ENCODE results near the gene CNN3. TPM values are rescaled to one million over a fixed set of nuclear protein-coding genes. Genes with fewer than 3 reads are reported as not detected.

The CNN3 gene
- total RNA-seq, 1 experiment from 2014 or later: 260 TPM

GRCh38 chr1:94899756-94900155 is 27.2 kb downstream of the CNN3 start:
- H3K27me3 ChIP-seq (replicated peaks; ENCODE audit: insufficient read depth, low read depth, low read length, poor library complexity): no peaks in the 10 kb centered on the region
- H3K4me1 ChIP-seq (ENCODE audit: insufficient read depth, low read length, poor library complexity, severe bottlenecking): peaks cover 19% of the 10 kb centered on the region
- POLR2A ChIA-PET (ENCODE audit: low non-redundant PET): no interaction called here
- CTCF ChIA-PET: no interaction called here
- no TSS peak for BruUV-seq (replicated peaks)
- intact Hi-C loops (cut with micrococcal nuclease; ENCODE audit: unreplicated experiment): no loop called here
- no peaks in the 10 kb centered on the region for H3K9me3 ChIP-seq (ENCODE audit: low read depth, low read length, poor library complexity, severe bottlenecking)
- H3K36me3 ChIP-seq (ENCODE audit: insufficient read depth, low read length, poor library complexity, severe bottlenecking): peaks cover 63% of the 10 kb centered on the region
- H3K4me3 ChIP-seq (ENCODE audit: low read depth, low read length, poor library complexity, severe bottlenecking): no peak overlapping the region
- no peak for DNase-seq (ENCODE audit: low spot score)
- no peak for TF ChIP-seq EZH2 (IDR thresholded peaks at IDR 0.05; ENCODE audit: borderline replicate concordance, low read depth, low read length, poor library complexity, severe bottlenecking)
- no peak for TF ChIP-seq CTCF (conservative IDR thresholded peaks at IDR 0.05; ENCODE audit: low read depth, low read length)
- H3K27ac ChIP-seq (ENCODE audit: low read depth, low read length, poor library complexity, severe bottlenecking): no peak overlapping the region

DNA sequence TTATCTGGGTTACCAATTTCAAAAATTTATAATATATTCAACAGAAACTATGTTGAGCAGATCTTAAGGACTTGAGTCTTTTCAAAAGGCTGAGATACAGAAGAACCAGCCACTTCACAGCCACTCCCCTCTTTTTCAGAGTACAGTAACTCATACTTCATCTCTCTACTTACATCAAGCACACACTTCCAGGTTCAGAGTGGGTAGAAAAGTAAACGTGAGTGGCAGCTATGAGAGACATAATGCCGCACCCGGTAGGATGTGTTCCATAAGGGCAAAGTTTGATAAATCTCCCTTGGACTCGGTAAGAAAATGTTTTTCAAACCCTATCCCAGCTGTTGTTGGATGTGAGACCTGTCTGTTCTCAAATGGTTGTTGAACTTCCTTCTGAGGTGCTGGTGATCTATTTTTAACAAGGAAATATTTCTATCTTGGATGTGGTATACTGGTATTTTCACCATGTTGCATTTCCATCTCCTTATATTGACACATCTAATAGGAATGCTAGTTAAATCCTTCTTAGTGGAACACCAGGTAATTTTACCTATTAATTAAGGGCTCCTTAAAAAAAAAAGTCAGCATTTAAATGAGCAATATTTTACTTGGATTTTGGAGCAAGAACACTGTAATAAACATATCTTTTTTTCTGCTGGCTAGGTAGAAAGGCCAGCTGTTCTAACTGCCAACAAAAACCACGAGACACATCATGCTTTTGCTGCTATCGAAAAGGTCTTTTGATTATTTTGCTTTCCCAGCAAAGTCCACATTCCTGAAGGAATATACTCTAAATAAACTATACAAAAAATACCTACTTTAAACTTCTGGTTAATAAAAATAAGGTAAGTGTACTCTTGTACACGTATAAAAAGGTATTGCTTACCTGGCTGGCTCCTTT is 28.2 kb downstream of the CNN3 start:
- Histone ChIP-seq H3K27ac (ENCODE audit: low read depth, low read length, poor library complexity, severe bottlenecking) (no peak overlapping the region), H3K9me3 (ENCODE audit: low read depth, low read length, poor library complexity, severe bottlenecking) (no peaks in the 10 kb centered on the region), H3K27me3 (replicated peaks; ENCODE audit: insufficient read depth, low read depth, low read length, poor library complexity) (no peaks in the 10 kb centered on the region), H3K36me3 (ENCODE audit: insufficient read depth, low read length, poor library complexity, severe bottlenecking) (peaks cover 63% of the 10 kb centered on the region), H3K4me1 (ENCODE audit: insufficient read depth, low read length, poor library complexity, severe bottlenecking) (peaks cover 11% of the 10 kb centered on the region), H3K4me3 (ENCODE audit: low read depth, low read length, poor library complexity, severe bottlenecking) (no peak overlapping the region)
- ChIA-PET CTCF (no interaction called here), POLR2A (ENCODE audit: low non-redundant PET) (no interaction called here)
- TF ChIP-seq EZH2 (IDR thresholded peaks at IDR 0.05; ENCODE audit: borderline replicate concordance, low read depth, low read length, poor library complexity, severe bottlenecking) (no peak), CTCF (conservative IDR thresholded peaks at IDR 0.05; ENCODE audit: low read depth, low read length) (no peak)
- BruUV-seq (replicated peaks): no TSS peak
- intact Hi-C loops (cut with micrococcal nuclease; ENCODE audit: unreplicated experiment): no loop called here
- no peak for DNase-seq (ENCODE audit: low spot score)

DNA sequence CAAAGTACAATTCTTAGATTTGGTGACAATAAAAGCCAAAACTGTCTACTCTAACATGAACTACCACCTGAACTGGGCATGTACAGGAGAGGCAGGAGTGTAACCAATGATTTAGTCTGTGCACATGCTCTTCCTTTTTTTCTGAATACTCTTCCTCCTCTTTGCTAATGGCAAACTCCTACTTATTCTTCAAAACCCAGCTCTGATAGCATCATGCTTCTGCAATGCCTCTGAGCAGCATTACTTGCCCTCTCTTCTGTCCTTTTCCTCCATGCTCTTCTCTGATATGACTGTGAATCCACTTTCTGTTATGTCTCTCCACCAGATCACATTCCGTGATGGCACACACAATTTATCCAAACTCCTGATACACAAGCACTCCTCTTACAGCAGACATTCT is 31.4 kb downstream of the CNN3 start:
- ChIA-PET CTCF (no interaction called here), POLR2A (ENCODE audit: low non-redundant PET) (no interaction called here)
- H3K9me3 ChIP-seq (ENCODE audit: low read depth, low read length, poor library complexity, severe bottlenecking): no peaks in the 10 kb centered on the region
- TF ChIP-seq CTCF (conservative IDR thresholded peaks at IDR 0.05; ENCODE audit: low read depth, low read length): no peak
- TF ChIP-seq EZH2 (IDR thresholded peaks at IDR 0.05; ENCODE audit: borderline replicate concordance, low read depth, low read length, poor library complexity, severe bottlenecking): no peak
- H3K27ac ChIP-seq (ENCODE audit: low read depth, low read length, poor library complexity, severe bottlenecking): no peak overlapping the region
- H3K4me3 ChIP-seq (ENCODE audit: low read depth, low read length, poor library complexity, severe bottlenecking): no peak overlapping the region
- intact Hi-C loops (cut with micrococcal nuclease; ENCODE audit: unreplicated experiment): no loop called here
- no peaks in the 10 kb centered on the region for H3K4me1 ChIP-seq (ENCODE audit: insufficient read depth, low read length, poor library complexity, severe bottlenecking)
- H3K36me3 ChIP-seq (ENCODE audit: insufficient read depth, low read length, poor library complexity, severe bottlenecking): peaks cover 64% of the 10 kb centered on the region
- H3K27me3 ChIP-seq (replicated peaks; ENCODE audit: insufficient read depth, low read depth, low read length, poor library complexity): no peaks in the 10 kb centered on the region
- no TSS peak for BruUV-seq (replicated peaks)
- DNase-seq (ENCODE audit: low spot score): no peak
